Left ventricle myocardium inferior (tissue), 1 donor: ENCODE data around the gene RANBP17. TPM values are rescaled to one million over a fixed set of nuclear protein-coding genes. Genes with fewer than 3 reads are reported as not detected.

Source experiments
- DNase-seq: peaks from one replicate; pipeline ENCODE4 v3.0.0-alpha.2; 2020
- H3K27ac ChIP-seq: fragments of 200-600 bp; replicated peaks from 2 replicates; pipeline ENCODE4 v1.8.0; 2021
- H3K27me3 ChIP-seq: fragments of 200-600 bp; 2 replicates; pipeline ENCODE4 v1.8.0; 2021; ENCODE audit warnings: low read depth
- H3K36me3 ChIP-seq: fragments of 200-600 bp; 2 replicates; pipeline ENCODE4 v1.8.0; 2021
- H3K4me1 ChIP-seq: fragments of 200-600 bp; 2 replicates; pipeline ENCODE4 v1.8.0; 2021
- H3K4me3 ChIP-seq: fragments of 200-600 bp; 2 replicates; pipeline ENCODE4 v1.8.0; 2021; ENCODE audit warnings: mild to moderate bottlenecking, moderate library complexity
- H3K9me3 ChIP-seq: fragments of 200-600 bp; replicated peaks from 2 replicates; pipeline ENCODE4 v1.8.0; 2021
- CTCF ChIP-seq: fragments of 200-600 bp; IDR thresholded peaks from 2 replicates; pipeline ENCODE4 v1.8.0; 2021; ENCODE audit warnings: antibody characterized with exemption, mild to moderate bottlenecking, borderline replicate concordance
- intact Hi-C: fragments of 100-400 bp; cut with micrococcal nuclease; formaldehyde crosslinking; loops from one replicate; pipeline ENCODE4 v1.11.0; 2022
- total RNA-seq: library from RNA; stranded (reverse); fragmentation: NEBNext Ultra II Directional; extraction: Animal tissue kit (Norgen Biotek cat#: 25700); gene quantifications from one replicate; pipeline ENCODE4 v1.2.1, GENCODE V29; 2021
- donor health status: DM: no; HTN: yes; CAD: no; lungs with severe emphysema.

Gene RANBP17
- total RNA-seq, 1 donor from 2014 or later, result 6.5 TPM

- intact Hi-C loops, result no loop called here
- H3K9me3 ChIP-seq, result no peaks in the 10 kb centered on the region
- H3K4me3 ChIP-seq, result no peak overlapping the region
- peaks cover 63% of the 10 kb centered on the region for H3K27me3 ChIP-seq
- H3K4me1 ChIP-seq, result no peaks in the 10 kb centered on the region
- no peaks in the 10 kb centered on the region for H3K36me3 ChIP-seq
- no peak overlapping the region for H3K27ac ChIP-seq
- no peak for DNase-seq
- TF ChIP-seq CTCF, result no peak
Measured at GRCh38 chr5:171299851-171300250, 438.0 kb downstream of the RANBP17 start.

DNA sequence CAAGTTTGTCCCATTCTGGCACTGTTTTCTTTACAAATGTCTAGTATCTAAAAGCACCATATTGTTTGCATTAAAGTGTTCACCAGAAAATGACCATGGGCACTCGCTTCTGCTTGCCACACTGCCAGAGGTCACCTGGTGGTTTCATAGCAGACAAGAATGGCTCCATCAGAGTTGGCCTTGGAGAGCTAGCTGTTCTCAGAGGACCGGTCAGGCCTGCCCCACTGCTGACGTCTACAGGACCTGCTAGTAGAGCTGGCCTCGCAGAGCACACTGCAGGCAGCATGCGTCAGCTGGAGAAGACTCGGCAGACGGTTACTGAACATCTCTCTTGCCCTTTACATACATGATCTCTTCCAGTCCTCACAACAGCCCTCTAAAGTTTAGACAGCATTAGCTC is 438.5 kb downstream of the RANBP17 start:
- no peak overlapping the region for H3K4me3 ChIP-seq
- peaks cover 68% of the 10 kb centered on the region for H3K27me3 ChIP-seq
- intact Hi-C loops, result no loop called here
- no peak for TF ChIP-seq CTCF
- DNase-seq, result no peak
- H3K4me1 ChIP-seq, result no peaks in the 10 kb centered on the region
- H3K9me3 ChIP-seq, result no peaks in the 10 kb centered on the region
- no peaks in the 10 kb centered on the region for H3K36me3 ChIP-seq
- H3K27ac ChIP-seq, result no peak overlapping the region

DNA sequence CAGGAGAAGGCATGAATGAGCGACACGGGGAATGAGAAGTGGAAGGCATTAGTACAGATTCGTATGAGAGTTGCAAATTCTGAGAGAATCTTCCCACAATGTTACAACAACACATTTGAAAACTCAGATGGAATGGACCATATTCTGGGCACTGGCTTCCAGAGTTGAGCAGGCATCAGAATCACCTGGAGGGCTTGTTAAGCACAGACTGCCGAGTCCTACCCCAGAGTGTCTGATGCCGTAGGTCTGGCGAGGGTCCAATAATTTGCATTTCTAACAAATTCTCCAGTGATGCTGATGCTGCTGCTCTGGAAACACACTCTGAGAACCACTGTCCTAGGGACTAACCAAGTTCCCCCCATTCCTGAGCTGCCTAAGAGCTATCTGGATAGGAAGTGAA is 444.3 kb downstream of the RANBP17 start:
- Histone ChIP-seq H3K4me3 (no peak overlapping the region), H3K4me1 (peaks cover 28% of the 10 kb centered on the region), H3K36me3 (no peaks in the 10 kb centered on the region), H3K27me3 (peaks cover 98% of the 10 kb centered on the region), H3K9me3 (no peaks in the 10 kb centered on the region), H3K27ac (no peak overlapping the region)
- no peak for DNase-seq
- intact Hi-C loops, result no loop called here
- TF ChIP-seq CTCF, result no peak

GRCh38 chr5:171306781-171307591 is 445.2 kb downstream of the RANBP17 start:
- Histone ChIP-seq H3K9me3 (no peaks in the 10 kb centered on the region), H3K4me1 (peaks cover 36% of the 10 kb centered on the region), H3K36me3 (no peaks in the 10 kb centered on the region), H3K4me3 (no peak overlapping the region), H3K27ac (no peak overlapping the region), H3K27me3 (peaks cover 100% of the 10 kb centered on the region)
- no peak for DNase-seq
- no peak for TF ChIP-seq CTCF
- intact Hi-C loops, result no loop called here

DNA sequence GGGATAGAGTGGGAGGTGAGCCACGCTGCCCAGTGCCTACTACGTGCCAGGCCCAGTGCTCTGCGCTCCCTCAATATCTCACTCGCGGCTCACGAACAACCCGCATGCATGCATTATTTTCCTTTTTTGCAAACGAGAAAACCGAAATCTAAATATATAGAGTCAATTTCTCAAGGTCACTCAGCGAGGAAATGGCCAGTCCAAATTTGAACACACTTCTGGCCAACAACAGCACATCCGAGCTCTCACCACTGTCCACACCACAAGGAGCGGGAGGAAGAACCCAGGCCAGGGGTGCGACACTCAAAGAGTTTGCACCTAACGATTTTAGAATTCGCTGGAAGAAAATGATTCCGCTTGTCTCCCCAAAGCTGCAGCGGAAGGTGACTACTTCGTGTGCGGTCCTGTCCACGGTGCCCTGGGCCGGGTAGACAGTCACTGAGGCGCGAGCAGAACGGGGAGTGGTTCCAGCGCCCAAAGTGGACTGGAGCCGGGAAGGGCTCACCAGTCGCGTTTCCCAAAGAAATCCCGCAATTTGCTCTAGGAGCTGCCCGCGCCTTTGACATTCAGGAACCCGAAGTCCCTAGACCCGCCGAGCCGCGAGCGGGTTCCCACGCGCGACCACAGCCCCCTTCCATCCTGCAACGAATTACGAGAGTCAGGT is 446.1 kb downstream of the RANBP17 start:
- no peaks in the 10 kb centered on the region for H3K36me3 ChIP-seq
- intact Hi-C loops, result no loop called here
- H3K4me1 ChIP-seq, result peaks cover 45% of the 10 kb centered on the region
- no peak overlapping the region for H3K27ac ChIP-seq
- DNase-seq, result no peak
- peaks cover 100% of the 10 kb centered on the region for H3K27me3 ChIP-seq
- H3K9me3 ChIP-seq, result no peaks in the 10 kb centered on the region
- H3K4me3 ChIP-seq, result no peak overlapping the region
- TF ChIP-seq CTCF, result no peak
